Fibroblast of lung (primary cell): ENCODE results near the gene THAP7. TPM values are rescaled to one million over a fixed set of nuclear protein-coding genes. Genes with fewer than 3 reads are reported as not detected.
"Not testable (repeated sequence)": the region's sequence is repeated elsewhere in the genome, so short reads cannot be mapped to it uniquely, and the experiment has no call there.

Experiments
- DNase-seq, 2 donors: peaks; one replicate each; pipeline versions ENCODE4 v3.0.0 to v3.0.0-alpha.2; 2010; ENCODE audit warnings: low read depth in 2 of 2
- H2AFZ ChIP-seq: 2 replicates; pipeline ENCODE4 v1.5.1; 2012; ENCODE audit warnings: low read length, control low read depth, inconsistent platforms
- H3K27ac ChIP-seq: 2 replicates; pipeline ENCODE4 v1.5.1; 2011; ENCODE audit warnings: low read length, control low read depth; ENCODE audit not compliant: insufficient read depth
- H3K27me3 ChIP-seq: 2 replicates; pipeline ENCODE4 v1.5.1; 2011; ENCODE audit warnings: mild to moderate bottlenecking, low read length; ENCODE audit not compliant: control insufficient read depth, insufficient read depth
- H3K36me3 ChIP-seq: 2 replicates; pipeline ENCODE4 v1.5.1; 2011; ENCODE audit warnings: low read length; ENCODE audit not compliant: control insufficient read depth, insufficient read depth
- H3K4me1 ChIP-seq: 2 replicates; pipeline ENCODE4 v1.5.1; 2011; ENCODE audit warnings: low read length; ENCODE audit not compliant: control insufficient read depth, insufficient read depth; ENCODE audit errors: extremely low read depth
- H3K4me2 ChIP-seq: 2 replicates; pipeline ENCODE4 v1.5.1; 2011; ENCODE audit warnings: low read length, control low read depth; ENCODE audit not compliant: insufficient read depth; ENCODE audit errors: extremely low read depth
- H3K4me3 ChIP-seq, 4 experiments: fragments of 200-600 bp in 1 of 4; sonication (generic) in 1 of 4; replicated peaks in 1 of 4; 2 replicates each; pipeline ENCODE4 v1.5.1; 2011 to 2016; ENCODE audit warnings: low read length in 4 of 4, low read depth in 3 of 4, mild to moderate bottlenecking in 3 of 4, control low read depth in 2 of 4, inconsistent platforms in 1 of 4, mixed read lengths in 1 of 4; ENCODE audit not compliant: insufficient read depth in 1 of 4; ENCODE audit errors: control extremely low read depth in 1 of 4
- H3K79me2 ChIP-seq: 2 replicates; pipeline ENCODE4 v1.5.1; 2012; ENCODE audit warnings: mild to moderate bottlenecking, low read length, inconsistent platforms; ENCODE audit not compliant: control insufficient read depth, insufficient read depth
- H3K9ac ChIP-seq: 2 replicates; pipeline ENCODE4 v1.5.1; 2011; ENCODE audit warnings: mild to moderate bottlenecking, low read length, control low read depth; ENCODE audit not compliant: insufficient read depth
- H3K9me3 ChIP-seq: 2 replicates; pipeline ENCODE4 v1.5.1; 2012; ENCODE audit warnings: low read depth, low read length; ENCODE audit not compliant: control insufficient read depth, insufficient read depth
- H4K20me1 ChIP-seq: 2 replicates; pipeline ENCODE4 v1.5.1; 2011; ENCODE audit warnings: low read length; ENCODE audit not compliant: control insufficient read depth, insufficient read depth; ENCODE audit errors: extremely low read depth
- CTCF ChIP-seq, 2 donors: IDR thresholded peaks in 1 of 2; conservative IDR thresholded peaks in 1 of 2; 1 replicate in 1 of 2; 2 replicates in 1 of 2; pipeline ENCODE4 v1.5.1; 2011 to 2012; ENCODE audit warnings: low read length in 2 of 2, control low read depth in 1 of 2, inconsistent platforms in 1 of 2, low read depth in 1 of 2, mild to moderate bottlenecking in 1 of 2
- EZH2 ChIP-seq: IDR thresholded peaks from 2 replicates; pipeline ENCODE4 v1.5.1; 2012; ENCODE audit warnings: low read length, control low read depth, mild to moderate bottlenecking; ENCODE audit errors: missing control alignments
- polyA plus RNA-seq, 2 donors: library from polyadenylated mRNA; depleted of rRNA in 1 of 2; stranded (reverse) in 1 of 2; unstranded in 1 of 2; fragments of >200 nt; gene quantifications; 2 replicates each; pipeline ENCODE4 v1.2.1, GENCODE V29; 2011 to 2012; ENCODE audit warnings: missing spikeins in 1 of 2
- total RNA-seq: library from RNA; depleted of rRNA; stranded (reverse); fragments of >200 nt; gene quantifications from 2 replicates; pipeline ENCODE4 v1.2.1, GENCODE V29; 2014

THAP7 gene
- total and polyA plus RNA-seq, 2 donors (not counting 1 experiment from before 2014, with no cell fraction given): 15.7 to 26.3 TPM

GRCh38 chr22:21010426-21011113, 8.7 kb upstream of the THAP7 start:
- H3K27me3 ChIP-seq: no peaks in the 10 kb centered on the region
- no peaks in the 10 kb centered on the region for H3K79me2 ChIP-seq
- peaks cover 10% of the 10 kb centered on the region for H3K4me1 ChIP-seq
- H3K9me3 ChIP-seq: no peaks in the 10 kb centered on the region
- no peaks in the 10 kb centered on the region for H3K36me3 ChIP-seq
- H3K4me2 ChIP-seq: no peak overlapping the region
- H3K4me3 ChIP-seq: no peak overlapping the region
- no peak overlapping the region for H3K9ac ChIP-seq
- H3K27ac ChIP-seq: no peak overlapping the region
- no peak for DNase-seq
- H4K20me1 ChIP-seq: no peaks in the 10 kb centered on the region
- no peak for TF ChIP-seq CTCF (conservative IDR thresholded peaks at IDR 0.05 in 1 of 2, IDR thresholded peaks at IDR 0.05 in 1 of 2; ENCODE audit: low read depth in 1 of 2, low read length in 2 of 2)
- no peak overlapping the region for H2AFZ ChIP-seq

- Histone ChIP-seq H3K27me3 (no peaks in the 10 kb centered on the region), H3K4me3 (no peak overlapping the region), H3K4me1 (peaks cover 7% of the 10 kb centered on the region), H3K9me3 (no peaks in the 10 kb centered on the region), H3K4me2 (no peak overlapping the region), H3K27ac (no peak overlapping the region), H3K79me2 (no peaks in the 10 kb centered on the region), H3K9ac (no peak overlapping the region), H3K36me3 (no peaks in the 10 kb centered on the region), H4K20me1 (no peaks in the 10 kb centered on the region), H2AFZ (no peak overlapping the region)
- peak; percentile 48 to 51 for DNase-seq
- TF ChIP-seq EZH2 (no peak), CTCF (conservative IDR thresholded peaks at IDR 0.05 in 1 of 2, IDR thresholded peaks at IDR 0.05 in 1 of 2; ENCODE audit: low read depth in 1 of 2, low read length in 2 of 2) (no peak)
Measured at GRCh38 chr22:21009638-21010425, 7.9 kb upstream of the THAP7 start.

DNA sequence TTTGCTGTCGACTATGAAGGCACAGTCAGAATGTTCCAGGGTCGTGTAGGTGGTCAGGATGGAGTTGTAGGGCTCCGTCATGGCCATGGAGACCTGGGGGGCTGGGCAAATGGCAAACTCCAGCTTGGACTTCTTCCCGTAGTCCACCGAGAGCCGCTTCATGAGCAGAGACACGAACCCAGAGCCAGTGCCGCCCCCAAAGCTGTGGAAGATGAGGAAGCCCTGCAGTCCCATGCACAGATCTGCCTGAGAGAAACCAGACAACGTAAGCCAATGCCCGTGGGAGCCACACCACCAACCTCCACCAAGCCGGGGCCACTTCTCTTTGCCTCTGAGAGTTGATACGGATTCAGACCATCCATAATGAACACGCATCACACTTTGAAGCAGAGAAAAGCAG, 7.3 kb upstream of the THAP7 start:
- not testable (repeated sequence) for H2AFZ ChIP-seq, DNase-seq

More for the DNA sequence above, 7.3 kb upstream of the THAP7 start:
- H3K9me3 ChIP-seq, H3K27me3 ChIP-seq, H3K9ac ChIP-seq, H3K4me2 ChIP-seq, H4K20me1 ChIP-seq, H3K4me3 ChIP-seq, H3K27ac ChIP-seq, H3K36me3 ChIP-seq, H3K4me1 ChIP-seq, H3K79me2 ChIP-seq: not testable (repeated sequence)
